HG03521 (cell line): ENCODE results near the gene DYTN.

ENCODE experiments used
- ATAC-seq: cut with Tn5 transposase; IDR thresholded peaks from one replicate; pipeline ENCODE4 v1.9.1; 2021; ENCODE audit warnings: mild to moderate bottlenecking, moderate library complexity; ENCODE audit not compliant: unreplicated experiment

The DYTN gene

DNA sequence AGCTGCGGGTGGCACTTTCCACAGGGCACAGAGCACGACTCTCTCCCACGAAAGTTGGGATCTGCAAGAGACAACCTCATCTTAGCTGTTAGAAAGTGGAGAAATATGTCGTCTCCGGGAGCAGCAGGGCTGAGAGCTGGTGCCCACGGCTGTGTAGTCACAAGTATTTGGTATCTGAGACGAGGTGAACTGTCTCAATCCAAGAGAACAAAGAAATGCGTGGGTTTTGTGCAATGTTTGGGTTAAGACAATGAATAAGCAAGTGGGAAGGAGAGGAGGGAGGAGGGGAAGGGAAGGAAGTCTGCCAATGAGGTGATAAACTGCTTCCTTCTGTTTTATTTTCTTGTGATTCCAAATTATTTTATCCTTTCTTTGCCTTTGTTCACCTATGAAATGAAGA is 18.0 kb downstream of the DYTN start:
- no peak for ATAC-seq

DNA sequence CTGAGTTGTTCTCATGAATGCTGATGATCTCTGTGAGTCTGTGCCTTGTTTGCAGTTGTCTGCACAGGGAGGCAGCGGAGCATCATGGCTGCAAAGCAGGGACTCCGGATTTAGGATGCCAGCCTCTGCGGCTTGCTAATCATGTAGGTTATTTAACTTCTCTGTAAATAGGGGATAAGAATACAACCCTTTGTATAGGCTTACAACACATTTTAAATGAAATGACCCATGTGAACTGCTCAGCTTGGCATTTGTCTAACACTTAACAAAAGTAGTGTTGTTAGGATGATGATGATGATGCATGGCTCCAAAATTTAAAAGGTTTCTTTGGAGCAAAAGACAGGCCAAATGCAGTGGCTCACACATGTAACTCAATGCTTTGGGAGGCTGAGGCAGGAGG is 19.4 kb downstream of the DYTN start:
- ATAC-seq: no peak

DNA sequence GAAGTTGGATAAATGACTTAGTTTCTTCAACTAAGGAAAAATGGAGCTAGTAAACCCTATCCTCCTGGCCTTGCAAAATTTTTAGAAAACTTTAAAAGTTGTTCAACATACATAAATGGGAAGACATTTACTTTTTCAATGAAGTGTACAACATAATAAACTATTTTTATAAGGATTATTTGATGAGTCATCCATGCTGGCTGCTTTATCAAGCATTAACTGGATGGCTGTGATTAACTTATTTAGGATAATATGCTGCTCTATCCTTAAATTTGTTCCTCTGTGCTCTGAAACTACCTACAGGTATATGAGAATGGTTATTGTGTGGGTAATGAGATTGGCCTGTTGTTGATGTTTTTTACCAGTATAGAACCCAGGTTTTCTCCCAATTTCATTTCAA is 21.3 kb downstream of the DYTN start:
- no peak for ATAC-seq

DNA sequence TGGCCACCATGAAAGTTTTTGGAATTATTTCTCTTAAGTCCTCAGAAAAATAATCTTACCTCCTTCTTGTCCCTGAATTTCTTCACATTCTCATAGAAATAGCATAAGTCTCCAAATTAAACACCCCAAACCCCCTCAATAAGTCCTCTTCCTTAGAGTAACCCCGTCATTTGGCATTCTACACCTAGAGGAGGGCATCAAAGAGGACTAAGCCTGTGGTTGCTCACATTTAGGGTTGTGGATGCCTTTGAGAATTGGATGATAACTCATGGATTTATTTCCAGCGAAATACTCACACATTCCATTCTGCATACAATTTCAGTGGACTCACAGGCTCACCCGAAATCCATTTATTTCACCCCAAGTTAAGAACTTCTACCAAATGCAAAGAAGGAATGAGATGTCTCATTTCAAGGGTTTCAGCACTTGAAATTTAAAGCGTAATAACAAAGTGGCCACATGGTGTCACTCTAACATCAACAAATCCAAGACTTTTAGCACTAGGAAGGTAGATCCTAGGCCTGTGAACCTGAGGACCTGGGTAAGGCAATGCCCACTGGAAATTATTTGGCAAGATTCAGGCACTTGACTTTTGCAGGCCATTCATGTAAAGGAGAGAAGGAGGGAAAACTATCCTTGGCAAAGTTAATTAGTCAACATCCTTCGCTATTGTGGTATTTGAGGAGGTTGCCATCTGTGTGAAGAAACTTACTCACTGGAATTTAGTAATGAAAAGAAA is 24.6 kb downstream of the DYTN start:
- ATAC-seq: peak; percentile 64

DNA sequence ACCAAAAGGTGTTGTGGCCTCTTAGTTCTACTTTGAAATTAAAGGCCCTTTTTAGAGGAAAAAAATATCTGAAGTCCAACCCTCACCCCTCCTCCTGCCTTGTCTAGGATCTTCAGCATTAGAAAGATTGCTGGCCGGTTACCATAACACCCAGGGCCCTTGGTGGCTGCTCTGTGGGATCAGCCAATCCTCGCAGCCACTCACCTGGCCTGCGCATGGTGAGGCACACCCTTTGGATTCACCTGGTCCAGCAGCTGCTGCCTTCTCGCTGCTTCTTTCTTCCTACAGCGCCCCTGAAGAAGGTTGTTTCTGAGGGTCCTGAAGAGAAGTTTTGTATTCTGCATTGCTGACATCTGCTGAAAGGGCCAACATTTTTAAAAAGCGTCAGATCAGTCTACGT is 25.2 kb downstream of the DYTN start:
- ATAC-seq: no peak

DNA sequence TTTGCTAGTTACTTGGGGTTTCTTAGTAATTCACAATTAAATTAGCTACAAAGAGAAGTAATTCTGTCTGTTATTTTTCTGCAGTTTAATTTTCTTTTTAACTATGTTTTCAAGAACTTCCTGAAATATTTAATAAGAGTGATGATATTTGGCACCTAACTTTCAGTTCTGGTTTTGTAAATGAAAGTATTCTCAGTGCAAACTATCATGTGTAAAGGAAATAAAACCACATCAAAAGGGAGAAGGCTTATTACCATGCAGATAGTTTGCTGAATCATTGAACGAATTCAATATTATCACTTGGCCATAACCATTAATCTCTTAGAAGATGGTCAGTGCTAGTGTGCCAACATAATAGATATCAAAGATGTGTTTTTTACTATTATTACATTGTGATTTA is 29.2 kb downstream of the DYTN start:
- ATAC-seq: no peak

DNA sequence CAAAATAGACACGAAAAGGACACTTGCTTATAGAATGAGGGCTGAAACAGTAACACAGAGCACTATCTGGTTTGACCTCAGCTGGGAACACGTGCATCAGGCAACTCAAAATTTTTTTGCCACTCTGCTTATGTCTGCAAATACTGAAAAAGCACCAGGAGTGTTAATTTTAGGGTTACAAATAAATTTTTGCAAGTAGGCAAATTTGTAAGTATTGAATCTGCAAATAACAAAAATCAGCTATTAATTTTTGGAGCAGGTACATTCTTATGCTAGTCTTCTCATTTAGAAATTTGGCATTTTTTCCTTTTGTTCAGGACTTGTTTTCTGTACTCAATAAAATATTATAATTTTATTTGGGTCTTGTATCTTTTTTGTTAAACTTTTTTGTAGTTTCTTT is 29.7 kb downstream of the DYTN start:
- ATAC-seq: no peak

DNA sequence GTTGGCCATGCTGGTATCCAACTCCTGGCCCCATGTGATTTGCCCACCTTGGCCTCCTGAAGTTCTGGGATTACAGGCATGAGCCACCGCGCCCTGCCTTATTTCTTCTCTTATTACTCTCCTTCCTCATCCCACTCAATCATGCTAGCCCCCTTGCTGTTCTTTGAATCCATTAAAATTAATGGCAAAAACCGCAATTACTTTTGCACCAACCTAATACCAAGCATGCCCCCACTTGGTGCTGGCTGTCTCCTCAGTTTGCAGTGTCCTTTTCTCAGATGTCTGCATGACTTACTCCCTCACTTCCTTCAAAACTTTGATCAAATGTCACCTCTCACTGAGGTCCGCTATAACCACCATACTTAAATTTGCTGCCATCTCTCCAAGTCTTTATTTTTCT is 34.6 kb downstream of the DYTN start:
- no peak for ATAC-seq

DNA sequence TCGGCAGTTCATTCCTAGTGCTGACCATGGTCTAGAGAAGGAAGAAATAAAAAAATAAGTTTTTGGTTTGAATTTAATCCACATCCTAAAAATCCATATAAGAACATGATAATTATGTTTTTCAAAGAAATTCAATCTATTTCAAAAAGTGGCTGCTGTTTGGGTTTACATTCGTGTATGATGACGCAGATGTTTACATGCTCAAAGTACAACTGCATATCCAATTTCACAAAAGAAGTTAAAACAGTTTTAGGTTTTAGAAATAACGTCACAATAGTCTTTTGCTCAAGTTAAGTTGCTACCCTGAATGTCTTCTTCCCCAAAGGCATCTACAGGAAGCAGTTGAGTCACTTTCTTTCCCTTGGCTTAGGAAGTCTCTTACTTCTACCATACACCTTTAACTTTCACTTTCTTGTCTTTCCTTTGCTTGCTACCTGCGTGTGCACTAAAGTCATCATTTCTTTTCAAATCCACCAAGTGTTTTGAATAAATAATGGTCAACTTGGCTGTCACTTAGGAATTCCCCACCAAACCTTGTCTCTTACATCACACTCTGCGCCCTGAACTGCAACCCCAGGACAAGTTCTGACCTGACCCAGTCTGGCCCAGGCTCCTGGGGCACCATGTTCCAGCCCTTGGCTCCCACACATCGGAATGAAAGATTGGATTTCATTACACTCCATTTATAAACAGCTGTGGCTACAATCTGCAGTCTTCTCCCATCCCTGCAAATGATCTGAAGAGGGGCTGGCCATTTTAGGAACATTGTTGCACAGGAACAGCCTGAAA is 47.5 kb downstream of the DYTN start:
- ATAC-seq: no peak

DNA sequence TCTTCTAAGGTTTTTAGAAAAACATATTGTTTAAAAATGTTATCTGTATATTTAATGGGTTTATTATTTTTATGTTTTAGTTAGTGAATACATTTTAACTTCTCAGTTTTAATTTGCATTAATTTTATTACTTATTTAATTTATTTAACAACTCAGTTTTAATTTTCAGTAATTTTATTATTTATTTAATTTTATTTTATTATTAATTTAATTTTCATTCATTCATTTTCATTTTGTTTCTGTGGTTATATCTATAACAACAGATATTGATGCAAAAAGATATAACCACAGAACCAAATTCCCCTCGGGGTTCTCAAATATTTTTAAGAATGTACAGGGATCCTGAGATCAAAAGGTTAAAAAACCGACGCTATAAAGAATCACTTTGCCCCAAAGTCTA is 52.9 kb downstream of the DYTN start:
- no peak for ATAC-seq

DNA sequence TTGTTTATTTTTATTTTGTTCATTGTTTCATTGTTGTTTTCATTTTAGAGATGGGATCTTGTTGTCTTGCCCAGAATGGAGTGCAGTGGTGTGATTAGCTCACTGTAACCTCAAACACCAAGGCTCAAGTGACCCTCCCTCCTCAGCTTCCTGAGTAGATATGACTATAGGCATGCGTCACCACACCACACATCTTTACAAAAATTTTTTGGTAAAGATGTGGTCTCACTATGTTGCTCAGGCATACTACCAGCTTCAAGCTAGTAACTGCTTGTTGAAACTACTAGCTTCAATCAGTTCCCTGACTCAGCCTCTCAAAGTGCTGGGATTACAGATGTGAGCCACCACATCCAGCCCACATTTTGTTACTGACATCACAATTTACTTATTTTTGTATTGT is 61.1 kb downstream of the DYTN start:
- no peak for ATAC-seq

DNA sequence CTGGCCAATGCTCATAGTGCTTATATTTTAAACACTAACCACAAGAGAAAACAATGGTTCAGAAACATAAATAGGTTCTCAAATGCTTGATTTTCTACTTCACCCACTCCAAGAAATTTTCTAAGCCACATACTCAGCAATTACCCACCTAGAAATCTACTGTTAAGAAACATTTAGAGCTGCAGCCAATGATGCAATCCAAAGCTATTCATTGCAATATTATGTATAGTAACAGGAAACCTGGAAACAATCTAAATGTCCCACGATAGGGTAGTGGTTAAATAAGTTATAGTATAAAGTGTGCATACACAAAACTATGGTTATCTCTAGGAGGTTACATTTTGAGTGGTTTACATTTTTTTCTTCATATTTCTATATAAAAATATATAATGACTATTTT is 70.2 kb downstream of the DYTN start:
- ATAC-seq: no peak

DNA sequence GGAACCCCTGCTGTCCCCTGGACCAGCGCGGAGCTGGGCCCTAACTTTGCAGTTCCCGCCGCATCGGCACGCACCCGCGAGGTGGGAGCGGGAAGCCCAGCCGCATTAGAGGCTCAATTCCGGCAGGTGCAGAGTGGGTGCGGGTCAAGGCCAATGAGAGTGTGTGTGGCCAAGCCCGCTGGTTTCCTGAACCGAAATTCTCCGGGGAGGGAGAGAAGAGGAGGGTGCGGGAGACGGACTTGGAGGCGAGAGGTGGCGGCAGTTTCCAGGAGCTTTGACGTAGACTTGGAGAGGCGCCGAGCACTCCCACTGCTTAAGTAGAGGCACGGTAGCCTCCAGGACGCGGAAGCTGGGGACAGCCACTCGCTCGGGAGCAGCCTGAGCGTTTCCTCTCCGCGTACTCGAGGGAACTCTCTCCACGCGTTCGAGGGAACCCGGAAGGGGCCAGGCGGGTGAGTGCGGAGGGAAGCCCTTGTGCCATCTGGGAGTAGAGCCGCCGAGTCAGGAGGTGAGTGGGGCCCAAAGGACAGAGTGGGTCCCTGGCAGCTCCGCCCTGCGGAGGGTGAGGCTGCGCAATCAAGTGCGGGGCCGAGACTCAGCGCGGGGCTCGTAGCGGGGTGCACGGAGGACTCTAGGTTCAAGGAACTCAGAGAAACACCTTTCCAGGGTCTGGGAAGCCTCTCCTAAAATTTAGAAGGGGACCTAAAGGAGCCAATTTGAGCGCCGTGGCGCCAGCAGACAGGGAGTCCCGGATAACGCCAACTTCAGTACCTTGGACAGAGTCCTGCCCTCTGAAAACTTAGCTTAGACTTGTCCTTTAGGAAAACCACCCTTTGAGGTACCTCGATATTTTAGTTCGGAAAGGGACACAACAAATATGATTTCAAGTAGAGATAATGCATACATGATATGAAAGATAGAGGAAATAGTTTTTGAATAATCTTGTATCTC is 75.8 kb downstream of the DYTN start, which contains the start of gene FAM237A:
TSS of gene FAM237A (plus strand) at position 413 of the 951 bp plus-strand sequence. CDS start 1,750 bp downstream, outside the sequence.
- ATAC-seq: no peak

DNA sequence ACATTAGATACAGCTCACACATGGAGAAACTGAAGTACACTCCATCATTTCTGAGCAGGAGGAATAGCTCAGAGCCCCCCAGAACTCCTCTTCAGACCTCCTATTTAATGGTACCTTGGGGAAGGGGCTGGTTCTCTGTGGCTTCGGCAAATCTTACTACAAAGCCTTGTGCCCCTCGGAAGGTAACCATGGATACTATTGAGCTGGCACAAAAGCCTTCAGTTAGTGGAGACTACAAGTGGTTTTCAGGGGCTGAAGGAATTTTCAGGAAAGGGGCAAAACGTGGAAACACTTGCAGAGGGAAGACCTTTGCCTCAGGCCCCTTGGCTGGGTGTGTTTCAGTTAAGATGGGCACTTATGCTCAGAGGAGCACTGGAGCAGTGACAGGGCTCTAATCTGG is 77.0 kb downstream of the DYTN start:
- ATAC-seq: no peak

DNA sequence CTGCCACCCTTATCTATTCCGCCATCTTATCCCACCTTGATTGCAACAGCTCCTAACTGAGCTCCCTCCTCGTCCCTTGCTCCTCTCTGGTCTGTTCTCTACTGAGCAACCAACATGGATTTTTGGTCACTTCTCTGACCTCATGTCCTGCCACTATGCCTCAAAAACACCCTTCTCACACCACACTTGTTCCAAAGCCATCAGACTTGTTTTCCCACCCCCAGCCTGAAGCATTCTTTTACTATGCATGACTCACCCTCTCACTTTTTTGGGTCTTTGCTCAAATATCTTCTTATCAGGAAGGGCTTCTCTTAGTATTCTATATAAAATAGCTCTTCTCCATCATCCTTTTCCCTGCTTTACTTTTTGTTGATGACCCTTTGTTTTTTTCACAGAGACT is 78.6 kb downstream of the DYTN start:
- ATAC-seq: no peak

DNA sequence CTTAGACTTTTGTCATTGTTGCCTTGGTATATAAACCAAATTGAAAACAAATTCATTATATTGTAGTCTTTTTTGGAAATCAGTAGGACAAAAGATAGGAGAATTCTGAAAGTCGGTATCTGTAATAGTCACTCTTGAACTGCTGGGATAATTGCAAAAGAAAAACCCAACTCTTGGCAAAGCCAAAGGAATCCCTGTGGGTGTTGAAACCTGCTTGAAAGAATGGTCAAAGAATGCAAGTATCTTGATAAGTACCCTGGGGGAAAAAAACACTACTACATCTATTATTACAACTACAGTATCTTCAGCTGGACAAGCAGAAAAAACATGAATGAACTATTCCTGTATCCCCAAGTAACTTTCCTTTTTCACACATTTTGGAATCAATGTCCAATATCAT is 83.2 kb downstream of the DYTN start:
- ATAC-seq: no peak

DNA sequence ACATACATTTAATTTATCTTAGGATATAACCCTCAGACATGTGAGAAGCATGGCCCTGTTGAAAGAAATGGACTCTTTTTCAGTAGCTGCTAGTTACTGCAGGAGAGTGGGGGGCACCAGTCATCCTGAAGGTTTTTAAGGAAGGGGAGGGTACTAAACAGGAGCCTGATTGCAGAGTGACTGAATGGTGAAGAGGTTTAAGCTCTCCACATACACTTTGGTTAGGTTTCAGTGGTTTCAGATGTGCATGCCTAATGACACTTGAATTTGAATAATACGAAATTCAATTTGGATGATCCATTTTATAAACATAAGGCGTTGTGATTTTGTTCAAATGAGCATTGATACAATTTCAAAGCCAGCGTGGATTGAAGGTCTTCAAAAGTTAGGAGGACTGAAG is 86.9 kb downstream of the DYTN start:
- no peak for ATAC-seq

DNA sequence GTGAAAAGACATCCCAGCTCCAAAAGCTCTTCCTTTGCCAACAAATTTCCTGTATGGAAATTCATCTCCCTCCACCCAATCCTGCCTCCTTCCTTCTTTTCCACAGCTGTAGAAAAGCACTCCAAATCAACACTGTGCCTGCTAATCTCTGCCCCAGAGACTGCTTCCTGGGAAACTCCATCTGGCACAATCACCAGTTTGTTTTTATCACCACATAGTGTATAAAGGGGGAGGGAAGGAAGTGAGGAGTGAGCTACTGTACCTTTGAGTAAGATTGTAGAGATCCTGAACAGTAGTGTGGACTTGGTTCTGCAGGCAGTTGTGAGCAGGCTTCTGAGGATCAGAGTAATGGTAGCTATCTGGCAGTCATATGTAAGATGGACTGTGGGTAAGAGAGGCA is 90.6 kb downstream of the DYTN start:
- no peak for ATAC-seq

DNA sequence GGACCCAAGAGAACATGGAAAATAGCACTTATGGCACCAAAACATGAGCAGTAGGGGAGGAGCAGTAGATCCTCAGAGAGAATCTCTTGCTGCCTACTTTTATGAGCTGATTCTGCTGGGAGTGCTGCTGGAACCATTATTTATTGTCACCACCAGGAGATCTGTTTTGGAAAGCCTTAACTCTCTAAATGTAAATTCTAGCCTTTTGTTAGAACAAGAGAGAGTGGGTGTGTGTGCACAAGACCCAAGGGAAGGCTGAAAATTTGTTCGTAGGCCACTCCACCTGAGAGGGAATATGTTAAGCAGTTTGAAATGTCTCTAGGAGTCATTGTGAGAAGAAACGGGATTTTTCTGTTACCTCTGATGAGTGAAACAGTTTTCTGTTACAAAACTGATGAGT is 92.1 kb downstream of the DYTN start:
- ATAC-seq: no peak

DNA sequence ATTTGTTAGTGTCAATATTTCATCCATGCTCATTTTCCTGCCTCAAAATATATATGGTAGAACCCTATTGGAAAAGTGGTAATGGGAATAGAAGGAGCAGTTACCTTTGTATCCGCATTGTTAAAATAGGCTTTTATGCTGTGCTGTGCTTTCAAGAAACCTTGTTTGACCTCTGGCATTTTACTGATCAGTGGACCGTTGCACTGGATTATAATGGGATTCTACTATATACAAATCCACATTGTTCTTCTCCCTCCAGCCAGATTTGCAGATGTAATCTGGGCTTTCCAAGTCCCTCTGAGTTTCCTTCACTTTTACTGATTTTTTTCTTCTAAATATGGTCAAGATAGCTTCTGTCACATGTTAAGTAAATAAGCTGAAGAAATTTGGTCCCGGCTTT is 99.2 kb downstream of the DYTN start:
- no peak for ATAC-seq

DNA sequence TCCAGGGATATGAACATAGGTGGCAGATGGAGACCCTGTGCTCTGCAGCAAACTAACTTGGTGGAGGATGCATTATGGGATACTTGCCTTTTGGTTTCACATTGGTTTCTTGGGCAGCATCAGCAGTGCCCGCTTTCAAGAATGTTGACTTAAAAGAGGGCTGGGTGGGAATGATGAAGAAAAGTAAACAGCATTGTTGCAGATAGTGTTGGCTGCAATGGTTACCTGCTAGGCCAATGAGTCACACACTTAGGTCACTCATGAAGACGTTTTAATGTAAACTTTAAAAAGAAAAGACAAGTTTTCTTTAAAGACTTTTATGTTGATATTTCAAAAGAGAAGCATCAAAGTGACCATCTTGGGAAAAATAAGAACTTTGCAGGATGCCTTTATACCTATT is 102.0 kb downstream of the DYTN start:
- no peak for ATAC-seq
